Right ventricle myocardium superior (tissue), 1 donor: ENCODE data around the gene OR4C12. TPM values are rescaled to one million over a fixed set of nuclear protein-coding genes. Genes with fewer than 3 reads are reported as not detected.
A peak's percentile ranks its signal among the peaks of the same experiment; 100 is the strongest.
"Not testable (repeated sequence)": the region's sequence is repeated elsewhere in the genome, so short reads cannot be mapped to it uniquely, and the experiment has no call there.

Source experiments
- ATAC-seq: fragments of 200-7000 bp; cut with Tn5 transposase; one replicate; pipeline ENCODE4 v1.9.1; 2020; ENCODE audit warnings: mild to moderate bottlenecking; ENCODE audit not compliant: poor library complexity
- DNase-seq: peaks from one replicate; pipeline ENCODE4 v3.0.0-alpha.2; 2020
- intact Hi-C: fragments of 100-400 bp; cut with DNase I; formaldehyde crosslinking; loops from one replicate; pipeline ENCODE4 v1.11.2; 2022
- long read RNA-seq: library from polyadenylated mRNA; unstranded; transcript quantifications from one replicate; pipeline ENCODE4 v2.0.0, GENCODE V29; 2021
- total RNA-seq: library from RNA; stranded (reverse); fragmentation: NEBNext Ultra II Directional; extraction: Animal tissue kit (Norgen Biotek cat#: 25700); gene quantifications from one replicate; pipeline ENCODE4 v1.2.1, GENCODE V29; 2021
- donor health status: DM: no; HTN: yes; CAD: no; lungs with severe emphysema.

The OR4C12 gene
- not detected for total RNA-seq
- long read RNA-seq = 0 reads

- DNase-seq, intact Hi-C loops, ATAC-seq: not testable (repeated sequence)
These were observed at the start of gene OR4C12 for GRCh38 chr11:49982435-49982834. TSS of gene OR4C12 (minus strand) at chr11:49982535. CDS start at chr11:49982501, 34 bp downstream.

GRCh38 chr11:50030193-50030592, 47.9 kb upstream of the OR4C12 start:
- no peak for DNase-seq
- intact Hi-C loops = no loop called here
- peak; percentile 96 for ATAC-seq

- intact Hi-C loops = no loop called here
- no peak for ATAC-seq
- no peak for DNase-seq
These were observed 13.2 kb upstream of the OR4C12 start for GRCh38 chr11:49995565-49995964.

GRCh38 chr11:49973439-49973838, 8.9 kb downstream of the OR4C12 start:
- ATAC-seq, DNase-seq, intact Hi-C loops: not testable (repeated sequence)

DNA sequence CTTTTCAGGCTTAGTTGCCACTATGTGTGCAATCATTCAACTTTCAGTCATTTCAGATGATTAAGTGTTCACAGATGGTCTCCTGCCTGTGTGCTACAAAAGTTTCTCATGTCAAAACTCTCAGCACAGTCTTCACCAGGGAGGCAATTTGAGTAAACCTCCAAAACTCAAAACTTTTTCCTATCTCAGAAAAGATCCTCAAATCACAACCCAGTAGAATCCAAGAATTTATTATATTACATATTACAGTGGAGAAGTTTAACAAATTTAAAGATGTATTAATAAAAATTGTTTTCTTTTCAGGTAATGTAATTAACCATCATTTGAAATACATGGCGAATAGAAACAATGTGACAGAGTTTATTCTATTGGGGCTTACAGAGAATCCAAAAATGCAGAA, 30.2 kb downstream of the OR4C12 start, which contains the start of gene OR4C13:
Gene OR4C13 (plus strand): TSS at position 301 of the 400 bp plus-strand sequence. CDS start 32 bp downstream, at position 333.
- intact Hi-C loops = no loop called here
- ATAC-seq = no peak

GRCh38 chr11:49948701-49949100, 33.6 kb downstream of the OR4C12 start:
- intact Hi-C loops, DNase-seq, ATAC-seq: not testable (repeated sequence)

More for the DNA sequence above, 30.2 kb downstream of the OR4C12 start, which contains the start of gene OR4C13:
- no peak for DNase-seq

Other genes with a start within 250 kb of the OR4C12 start
- not detected for gene OR4C13, start 30.1 kb downstream of the OR4C12 start, total RNA-seq
- gene OR4C45, start 50.3 kb upstream of the OR4C12 start, total RNA-seq = not detected